ENCODE results near the gene R3HDM4.
A peak's percentile ranks its signal among the peaks of the same experiment; 100 is the strongest.

Gene R3HDM4

DNA sequence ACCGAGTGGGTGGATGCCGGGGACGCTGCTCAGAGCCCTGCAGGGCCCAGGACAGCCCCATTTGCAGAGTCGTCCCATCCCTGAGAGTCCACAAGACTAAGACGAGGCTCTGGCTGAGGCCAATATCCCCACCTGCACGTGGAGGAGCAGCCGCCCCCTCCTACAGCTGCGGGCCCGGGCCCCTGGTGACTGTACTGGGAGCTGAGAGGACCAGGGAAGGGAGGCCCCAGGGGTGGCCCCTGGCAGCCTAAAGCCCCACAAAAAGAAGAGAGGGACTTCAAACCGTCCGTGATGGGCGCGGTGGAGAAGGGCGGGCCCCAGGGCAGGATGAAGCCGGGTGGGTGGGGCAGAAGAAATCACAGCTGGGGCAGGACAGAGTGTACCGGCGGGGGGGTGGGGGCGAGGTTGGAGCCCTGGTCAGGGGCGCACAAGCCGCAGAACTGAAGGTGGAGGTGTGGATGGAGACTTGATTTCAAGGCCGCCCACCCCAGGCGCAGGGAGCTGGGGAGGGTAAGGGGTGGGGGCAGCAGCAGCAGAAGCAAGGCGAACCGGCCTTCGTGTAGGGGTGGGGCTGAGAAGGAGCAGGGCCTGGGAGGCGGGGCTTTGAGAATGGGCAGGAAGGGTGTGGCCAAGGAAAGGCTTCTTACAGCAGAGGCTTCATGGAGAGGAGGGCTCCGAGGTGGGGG is 40.6 kb downstream of the R3HDM4 start:
- peak; percentile 50 to 78 (median 69) for DNase-seq

DNA sequence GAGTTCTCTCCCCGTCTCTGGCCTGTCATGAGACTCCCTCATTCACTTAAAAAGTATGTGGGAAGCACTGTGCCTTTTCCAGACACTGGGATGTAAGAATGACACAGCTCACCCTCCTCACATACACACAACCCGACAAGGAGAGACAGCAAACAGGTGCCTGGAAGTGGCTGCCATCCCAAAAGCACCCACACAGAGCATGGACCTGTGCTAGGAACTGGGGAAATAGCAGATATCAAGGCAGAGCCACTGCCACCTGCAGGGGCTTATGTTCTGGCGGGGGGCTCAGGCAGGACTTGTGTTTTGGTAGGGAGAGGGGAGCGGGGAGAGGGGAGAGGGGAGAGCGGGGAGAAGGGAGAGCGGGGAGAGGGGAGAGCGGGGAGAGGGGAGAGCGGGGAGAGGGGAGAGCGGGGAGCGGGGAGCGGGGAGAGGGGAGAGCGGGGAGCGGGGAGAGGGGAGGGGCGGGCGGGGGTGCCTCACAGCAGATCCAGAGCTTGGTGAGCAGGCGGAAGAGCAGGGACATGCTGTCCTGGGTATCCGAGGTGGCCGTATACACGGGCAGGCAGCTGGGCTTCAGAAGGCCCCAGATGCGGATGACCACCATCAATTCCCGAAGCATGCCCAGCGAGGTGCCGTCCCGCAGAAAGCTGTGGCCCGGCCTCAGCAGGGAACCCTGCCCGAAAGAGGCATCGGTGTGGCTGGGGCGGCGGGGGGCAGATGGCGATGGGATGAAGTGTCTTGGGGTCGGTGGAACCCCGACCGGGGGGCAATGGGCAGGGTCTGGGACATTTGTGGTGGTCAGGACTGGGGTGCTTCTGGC is 41.4 kb downstream of the R3HDM4 start:
- no peak for DNase-seq

DNA sequence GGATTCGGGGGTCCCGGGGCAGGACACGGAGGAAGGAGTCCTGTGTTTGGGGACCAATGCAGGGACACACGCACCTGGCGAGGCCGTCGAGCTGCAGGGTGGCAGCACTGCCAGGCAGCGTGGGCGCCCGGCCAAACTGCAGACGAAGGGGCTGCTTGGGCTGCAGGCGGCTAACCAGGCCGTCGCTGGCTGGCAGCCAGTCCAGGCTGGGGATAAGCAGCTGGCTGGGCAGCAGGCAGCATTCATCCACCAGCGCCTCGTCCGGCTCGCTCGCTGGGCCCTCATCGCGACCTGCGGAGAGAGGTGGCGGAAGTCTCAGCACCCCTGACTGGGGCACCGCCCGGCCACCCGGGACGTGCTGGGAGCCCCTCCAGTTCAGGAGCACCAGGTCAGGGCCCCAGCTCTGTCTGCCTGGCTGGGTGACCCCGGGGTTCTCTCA is 42.0 kb downstream of the R3HDM4 start:
- DNase-seq = no peak

DNA sequence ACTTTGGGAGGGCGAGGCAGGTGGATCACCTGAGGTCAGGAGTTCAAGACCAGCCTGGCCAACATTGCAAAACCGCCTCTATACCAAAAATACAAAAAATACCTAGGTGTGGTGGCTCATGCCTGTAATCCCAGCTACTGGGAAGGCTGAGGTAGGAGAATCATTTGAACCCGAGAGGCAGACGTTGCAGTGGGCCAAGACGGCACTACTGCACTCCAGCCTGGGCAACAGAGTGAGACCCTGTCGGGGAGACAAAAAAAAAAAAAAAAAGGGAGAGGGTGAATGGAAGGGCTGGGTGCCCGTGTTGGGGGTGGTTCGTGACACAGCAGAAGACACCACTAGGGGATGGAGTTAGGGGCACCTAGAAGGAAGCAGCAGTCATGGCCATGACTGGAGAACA is 42.7 kb downstream of the R3HDM4 start:
- DNase-seq = no peak

DNA sequence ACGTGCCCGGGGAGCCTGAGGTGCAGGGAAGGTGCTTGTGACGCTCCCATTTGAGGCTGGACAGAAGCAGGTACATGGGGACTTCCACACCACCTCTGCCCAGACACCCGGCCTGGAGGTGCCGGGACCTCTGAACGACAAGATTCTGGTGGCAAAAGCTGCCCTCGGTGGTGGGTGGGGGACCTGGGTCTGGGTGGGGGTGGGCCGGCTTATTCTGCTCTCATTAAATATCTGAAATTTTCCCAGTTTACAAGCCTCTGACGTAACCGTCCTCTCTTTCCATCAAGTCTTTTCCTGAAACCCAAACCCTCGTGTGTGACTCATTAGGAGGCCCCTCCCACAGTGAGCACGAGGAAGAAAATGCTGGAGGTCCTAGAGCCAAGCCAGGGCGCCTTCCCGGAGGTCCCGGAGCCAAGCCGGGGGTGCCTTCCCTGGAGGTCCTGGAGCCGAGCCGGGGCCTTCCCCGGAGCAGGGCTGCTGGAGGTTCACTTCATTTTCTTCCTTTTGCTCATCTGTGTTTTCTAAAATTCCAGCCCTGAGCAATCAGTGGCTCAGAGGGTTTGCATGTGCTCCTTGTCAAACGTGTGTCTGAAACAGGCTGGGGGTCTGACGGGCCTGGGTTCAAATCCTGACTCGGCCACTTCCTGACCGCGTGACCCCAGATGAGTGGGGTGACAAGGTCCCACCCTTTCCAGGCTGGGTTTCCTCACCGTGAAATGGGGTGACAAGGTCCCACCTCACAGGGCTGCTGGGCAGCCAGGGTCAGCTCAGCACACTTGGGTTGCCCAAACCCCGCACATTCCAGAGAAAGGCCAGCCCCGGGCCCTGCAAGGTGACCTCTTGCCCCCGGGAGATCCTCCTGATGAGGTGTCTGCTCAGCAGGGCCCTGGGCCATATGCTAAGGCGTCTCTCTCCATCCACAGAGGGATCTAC is 43.5 kb downstream of the R3HDM4 start:
- DNase-seq = no peak

DNA sequence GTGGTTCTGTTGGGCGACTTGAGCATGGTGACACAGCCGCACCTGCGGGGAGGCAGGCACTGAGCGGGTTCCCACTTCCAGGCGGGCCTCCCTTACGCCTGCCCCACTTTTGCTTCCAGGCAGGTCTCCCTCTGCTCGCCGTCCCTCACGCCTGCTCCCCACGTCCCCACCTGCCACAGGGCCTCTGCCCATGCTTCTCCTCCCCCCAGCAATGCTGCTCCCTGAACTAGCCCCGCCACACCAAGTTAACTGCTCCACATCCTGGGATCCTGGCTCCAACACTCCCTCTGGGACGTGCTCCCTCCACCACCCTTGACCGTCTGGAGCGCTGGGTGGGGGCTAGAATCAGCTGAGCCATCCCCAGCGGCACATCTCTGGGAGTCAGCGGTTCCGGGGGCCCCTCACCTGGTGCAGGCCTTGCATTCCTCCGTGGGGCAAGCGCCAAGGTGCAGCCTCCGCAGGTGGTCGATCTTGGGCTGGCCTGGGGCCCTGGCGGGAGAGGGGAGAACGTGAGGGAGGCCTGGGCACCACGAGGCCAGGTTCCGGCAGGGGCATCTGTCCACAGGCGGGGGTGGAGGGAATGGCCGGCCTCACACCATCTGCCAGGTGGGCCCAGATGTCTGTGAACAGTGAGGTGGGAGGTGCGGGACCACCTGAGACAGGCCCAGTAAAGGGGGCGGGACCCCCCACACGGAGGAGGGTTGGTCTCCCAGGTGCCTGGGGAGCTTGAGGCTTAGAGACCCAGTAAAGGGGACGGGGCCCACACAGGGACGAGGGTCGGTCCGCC is 44.4 kb downstream of the R3HDM4 start:
- DNase-seq = no peak

DNA sequence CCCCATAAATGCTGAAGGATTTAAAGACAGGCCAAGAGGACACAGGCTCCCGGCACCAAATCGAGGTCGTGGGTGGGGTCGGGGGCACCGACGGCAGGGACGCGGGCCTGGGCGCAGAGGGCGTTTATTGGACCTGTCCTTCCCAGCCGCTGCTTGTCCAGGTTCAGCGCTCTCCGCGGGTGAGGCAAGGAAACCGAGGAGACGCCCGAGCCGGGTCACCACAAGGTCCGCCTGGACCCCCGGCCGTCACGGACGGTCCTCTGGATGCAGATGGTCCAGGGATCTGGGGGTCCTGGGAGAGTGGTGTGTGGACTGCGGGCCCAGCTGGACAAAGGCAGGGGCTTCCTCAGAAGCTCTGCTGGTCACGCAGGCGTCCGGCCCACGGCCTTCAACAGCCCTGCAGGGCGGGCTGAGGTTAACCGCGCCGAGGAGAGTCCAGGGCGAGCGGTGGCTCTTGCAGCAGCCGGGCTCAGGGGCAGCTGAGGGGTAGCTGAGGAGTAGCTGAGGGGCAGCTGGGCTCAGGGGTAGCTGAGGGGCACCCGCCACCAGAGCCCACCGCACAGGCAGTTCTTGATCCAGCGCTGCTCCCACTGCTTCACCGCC is 45.1 kb downstream of the R3HDM4 start:
- DNase-seq = no peak

DNA sequence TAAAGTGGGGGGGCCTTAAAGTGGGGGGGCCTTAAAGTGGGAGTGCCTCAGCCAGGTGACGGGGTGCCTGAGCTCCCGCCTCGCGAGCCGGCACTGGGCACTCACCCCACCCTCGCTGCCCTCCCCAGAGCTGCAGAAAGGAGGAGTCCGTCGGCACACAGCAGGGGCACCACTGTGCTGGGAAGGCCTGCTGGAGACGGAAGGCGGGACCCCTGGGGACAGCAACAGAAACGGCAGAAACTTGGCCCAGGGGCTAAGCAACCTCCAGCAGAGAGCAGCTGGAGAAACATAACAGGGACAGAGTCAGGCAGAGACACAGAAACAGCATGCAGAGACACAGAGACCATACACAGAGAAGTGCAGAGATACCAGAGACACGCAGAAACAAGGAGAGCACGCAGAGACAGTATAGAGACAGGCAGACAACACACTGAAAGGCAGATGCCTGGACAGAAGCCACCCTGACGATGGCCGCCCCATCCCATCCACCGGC is 45.7 kb downstream of the R3HDM4 start:
- no peak for DNase-seq

DNA sequence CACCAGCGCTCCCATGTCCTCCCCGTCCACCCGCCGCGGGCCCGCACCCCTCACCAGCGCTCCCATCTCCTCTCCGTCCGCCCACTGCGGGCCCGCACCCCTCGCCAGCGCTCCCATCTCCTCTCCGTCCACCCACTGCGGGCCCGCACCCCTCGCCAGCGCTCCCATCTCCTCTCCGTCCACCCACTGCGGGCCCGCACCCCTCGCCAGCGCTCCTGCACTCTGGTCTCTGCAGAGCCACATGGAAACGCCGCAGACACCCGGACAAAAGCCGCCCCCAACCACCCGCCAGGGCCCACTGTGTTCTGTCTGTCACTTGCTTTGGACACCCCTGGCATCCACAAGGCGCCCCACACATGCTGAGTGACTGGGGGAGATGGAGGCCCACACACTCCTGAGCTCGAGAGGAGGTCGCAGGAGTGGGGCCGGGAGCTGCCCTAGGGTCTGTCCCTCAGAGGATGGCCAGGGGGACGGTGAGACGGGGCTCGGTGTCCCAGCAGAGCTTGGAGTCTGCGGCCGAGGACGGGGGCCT is 46.2 kb downstream of the R3HDM4 start:
- no peak for DNase-seq

DNA sequence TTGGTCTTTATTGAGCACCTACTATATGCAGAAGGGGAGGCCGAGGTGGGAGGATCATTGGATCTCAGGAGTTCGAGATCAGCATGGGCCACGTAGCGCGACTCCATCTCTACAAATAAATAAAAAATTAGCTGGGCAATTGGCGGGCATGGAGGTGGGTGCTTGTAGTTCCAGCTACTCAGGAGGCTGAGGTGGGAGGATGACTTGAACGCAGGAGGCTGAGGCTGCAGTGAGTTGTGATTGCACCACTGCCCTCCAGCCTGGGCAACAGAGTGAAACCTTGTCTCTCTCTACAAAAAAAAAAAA is 49.8 kb downstream of the R3HDM4 start:
- DNase-seq = no peak

DNA sequence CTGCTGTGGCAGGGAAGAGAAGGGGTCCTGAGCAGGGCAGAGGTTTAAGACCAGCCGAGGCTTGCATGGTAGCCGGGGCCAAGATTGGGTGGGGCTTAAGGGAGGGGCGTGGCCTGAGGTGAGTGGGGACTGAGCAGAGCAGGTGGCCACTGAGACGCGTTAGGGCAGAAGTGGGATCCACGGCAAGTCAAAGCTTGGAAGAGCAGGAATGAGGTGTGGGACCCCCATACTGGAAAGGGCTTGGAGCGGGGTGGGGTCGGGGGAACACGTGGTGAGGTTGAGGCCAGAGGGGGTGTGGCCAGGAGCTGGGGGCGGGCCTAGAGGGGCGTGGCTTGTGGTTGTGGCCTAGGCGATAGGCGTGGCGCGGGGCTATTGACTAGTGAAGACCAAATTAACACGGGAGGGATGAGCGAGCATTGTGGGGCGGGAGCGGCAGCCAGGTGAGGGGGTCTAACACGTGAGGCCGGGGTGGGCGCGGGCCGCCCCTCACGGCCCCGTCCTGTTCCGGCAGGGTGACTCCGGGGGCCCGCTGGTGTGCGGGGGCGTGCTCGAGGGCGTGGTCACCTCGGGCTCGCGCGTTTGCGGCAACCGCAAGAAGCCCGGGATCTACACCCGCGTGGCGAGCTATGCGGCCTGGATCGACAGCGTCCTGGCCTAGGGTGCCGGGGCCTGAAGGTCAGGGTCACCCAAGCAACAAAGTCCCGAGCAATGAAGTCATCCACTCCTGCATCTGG is 50.3 kb downstream of the R3HDM4 start:
- peak; percentile 43 to 66 (median 64) for DNase-seq

DNA sequence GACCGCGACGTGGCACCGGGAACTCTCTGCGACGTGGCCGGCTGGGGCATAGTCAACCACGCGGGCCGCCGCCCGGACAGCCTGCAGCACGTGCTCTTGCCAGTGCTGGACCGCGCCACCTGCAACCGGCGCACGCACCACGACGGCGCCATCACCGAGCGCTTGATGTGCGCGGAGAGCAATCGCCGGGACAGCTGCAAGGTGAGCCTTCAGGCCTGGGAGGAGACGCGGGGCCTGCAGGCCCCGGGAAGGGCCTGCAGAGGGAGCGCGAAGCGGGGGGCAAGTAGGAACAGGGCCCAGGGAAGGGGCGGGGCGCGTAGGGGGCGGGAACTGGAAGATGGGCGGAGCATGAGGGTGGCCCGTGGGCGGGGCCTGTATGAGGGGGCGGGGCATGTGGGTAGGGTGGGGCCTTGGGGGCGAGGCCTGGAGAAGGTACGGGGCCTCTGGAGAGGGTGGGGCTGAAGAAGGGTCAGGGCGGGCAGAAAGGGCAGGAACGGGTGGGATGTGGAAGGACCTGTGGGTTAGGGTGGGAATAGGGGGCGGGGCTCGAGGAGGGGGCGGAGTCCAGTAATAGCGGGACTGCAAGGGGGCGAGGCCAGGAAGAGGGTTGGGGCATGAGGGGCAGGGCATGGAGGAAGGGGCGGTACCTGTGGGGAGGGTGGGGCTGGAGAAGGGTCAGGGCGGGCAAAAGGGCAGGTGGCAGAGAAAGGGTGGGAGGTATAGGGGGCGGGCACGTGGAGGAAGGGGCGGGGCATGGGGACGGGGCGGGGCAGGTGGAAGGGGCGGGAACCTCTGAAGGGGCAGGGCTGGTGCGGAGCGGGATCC is 51.1 kb downstream of the R3HDM4 start:
- DNase-seq = peak; percentile 28 to 59 (median 43)

DNA sequence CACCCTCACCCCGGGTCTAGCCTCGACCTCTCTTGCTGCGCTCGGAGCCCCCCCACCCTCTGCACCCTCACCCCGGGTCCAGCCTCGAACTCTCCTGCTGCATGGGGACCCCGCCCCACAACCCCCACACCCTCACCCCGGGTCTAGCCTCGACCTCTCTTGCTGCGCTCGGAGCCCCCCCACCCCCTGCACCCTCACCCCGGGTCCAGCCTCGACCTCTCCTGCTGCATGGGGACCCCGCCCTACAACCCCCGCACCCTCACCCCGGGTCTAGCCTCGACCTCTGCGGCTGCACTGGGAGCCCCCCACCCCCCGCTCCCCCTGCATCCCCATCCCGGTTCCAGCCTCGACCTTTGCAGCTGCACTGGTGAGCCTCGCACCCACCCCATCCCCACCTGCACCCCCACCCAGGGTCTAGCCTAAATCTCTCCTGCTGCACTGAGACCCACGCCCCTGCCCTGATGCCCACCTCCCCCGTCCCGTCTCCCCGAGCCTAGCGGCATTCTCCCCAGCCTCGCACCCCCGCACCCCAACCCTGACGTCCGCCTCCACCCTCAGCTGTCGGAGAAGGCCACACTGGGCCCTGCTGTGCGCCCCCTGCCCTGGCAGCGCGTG is 51.8 kb downstream of the R3HDM4 start:
- no peak for DNase-seq

DNA sequence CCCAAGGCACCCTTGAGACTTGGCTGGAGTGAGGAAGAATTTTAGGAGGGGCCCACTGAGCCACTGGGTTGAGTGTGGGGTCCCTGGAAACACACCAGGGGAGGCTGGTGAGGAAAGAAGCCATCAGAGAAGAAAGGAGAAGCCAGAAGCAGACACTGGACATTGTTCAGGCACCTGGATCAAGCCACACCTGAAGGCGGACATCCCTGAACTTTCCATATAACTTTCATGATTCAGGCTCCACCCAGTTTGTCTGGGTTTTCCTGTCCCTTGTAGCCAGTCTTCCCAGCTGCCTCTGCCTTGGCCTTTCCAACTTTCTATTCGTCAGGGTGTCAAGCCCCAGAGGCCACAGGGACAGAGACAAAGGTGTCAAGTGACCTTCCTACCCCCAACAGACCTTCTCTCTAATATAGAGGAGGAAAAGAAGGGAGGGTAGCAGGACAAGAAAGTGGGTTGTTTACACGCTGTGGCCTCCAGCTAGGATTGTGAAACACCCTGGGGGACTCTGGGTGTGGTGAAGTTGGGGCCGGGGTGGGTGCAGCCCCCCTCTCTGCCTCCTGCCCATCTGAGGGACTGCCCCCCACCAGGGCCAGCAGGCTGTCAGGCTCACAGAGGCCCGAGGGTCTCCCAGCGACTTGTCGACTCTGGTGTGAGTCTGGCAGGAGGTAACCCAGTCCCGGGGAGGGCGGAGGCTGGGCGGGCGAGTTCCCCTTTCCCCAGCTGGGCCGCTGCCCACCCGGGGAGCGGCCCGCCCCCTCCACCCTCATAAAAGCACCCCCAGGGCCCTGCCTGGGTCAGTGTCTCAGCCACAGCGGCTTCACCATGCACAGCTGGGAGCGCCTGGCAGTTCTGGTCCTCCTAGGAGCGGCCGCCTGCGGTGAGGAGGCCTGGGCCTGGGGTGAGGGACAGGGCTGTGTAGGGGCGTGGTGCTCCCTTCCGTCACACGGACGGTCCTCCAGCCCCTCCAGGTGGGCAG is 53.9 kb downstream of the R3HDM4 start, which contains the start of gene CFD:
CFD (plus strand) TSS at position 797 of the 976 bp plus-strand sequence; CDS start at position 823, 26 bp downstream.
- DNase-seq = no peak

DNA sequence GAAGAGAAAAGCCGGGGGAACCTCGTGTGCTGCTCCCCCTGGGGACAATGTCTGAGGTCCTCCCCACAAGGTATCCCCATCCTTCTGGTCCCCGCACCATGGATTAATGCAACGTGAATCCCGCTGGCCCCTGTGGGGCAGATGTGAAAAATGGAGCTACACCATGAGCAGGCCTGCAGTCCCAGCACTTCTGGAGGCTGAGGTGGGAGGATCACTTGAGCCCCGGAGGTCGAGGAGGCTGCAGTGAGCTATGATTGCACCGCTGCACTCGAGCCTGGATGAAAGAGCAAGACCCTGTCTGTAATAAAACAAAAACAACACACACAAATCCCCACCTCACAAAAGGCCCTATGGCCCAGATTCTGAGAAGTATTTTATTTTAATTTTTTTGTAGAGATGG is 54.7 kb downstream of the R3HDM4 start:
- no peak for DNase-seq

DNA sequence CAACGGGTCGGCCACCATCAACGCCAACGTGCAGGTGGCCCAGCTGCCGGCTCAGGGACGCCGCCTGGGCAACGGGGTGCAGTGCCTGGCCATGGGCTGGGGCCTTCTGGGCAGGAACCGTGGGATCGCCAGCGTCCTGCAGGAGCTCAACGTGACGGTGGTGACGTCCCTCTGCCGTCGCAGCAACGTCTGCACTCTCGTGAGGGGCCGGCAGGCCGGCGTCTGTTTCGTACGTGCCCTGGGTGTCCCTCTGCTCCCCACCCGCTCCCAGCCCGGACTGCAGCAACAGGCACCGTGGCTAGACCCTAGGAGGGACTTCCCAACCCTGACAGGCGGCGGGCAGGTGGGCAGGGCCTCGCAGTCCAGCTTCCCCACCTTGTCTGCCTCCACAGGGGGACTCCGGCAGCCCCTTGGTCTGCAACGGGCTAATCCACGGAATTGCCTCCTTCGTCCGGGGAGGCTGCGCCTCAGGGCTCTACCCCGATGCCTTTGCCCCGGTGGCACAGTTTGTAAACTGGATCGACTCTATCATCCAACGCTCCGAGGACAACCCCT is 57.4 kb downstream of the R3HDM4 start:
- no peak for DNase-seq

DNA sequence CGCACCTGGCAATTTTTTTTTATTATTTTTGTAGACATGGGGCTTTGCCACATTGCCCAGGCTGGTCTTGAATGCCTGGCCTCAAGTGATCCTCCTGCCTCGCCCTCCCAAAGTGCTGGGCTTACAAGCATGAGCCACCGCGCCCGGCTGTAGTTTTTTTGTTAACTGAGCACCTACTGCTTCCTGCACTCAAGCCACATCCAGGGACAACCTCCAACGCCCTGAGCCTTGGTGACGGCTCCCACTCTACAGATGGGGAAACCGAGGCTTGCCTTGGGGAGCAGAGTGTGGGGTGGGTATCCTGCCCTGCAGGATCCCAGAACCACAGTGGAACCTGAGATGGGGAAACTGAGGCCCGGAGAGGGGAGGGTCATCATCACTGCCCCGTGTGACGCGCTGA is 57.9 kb downstream of the R3HDM4 start:
- DNase-seq = no peak

DNA sequence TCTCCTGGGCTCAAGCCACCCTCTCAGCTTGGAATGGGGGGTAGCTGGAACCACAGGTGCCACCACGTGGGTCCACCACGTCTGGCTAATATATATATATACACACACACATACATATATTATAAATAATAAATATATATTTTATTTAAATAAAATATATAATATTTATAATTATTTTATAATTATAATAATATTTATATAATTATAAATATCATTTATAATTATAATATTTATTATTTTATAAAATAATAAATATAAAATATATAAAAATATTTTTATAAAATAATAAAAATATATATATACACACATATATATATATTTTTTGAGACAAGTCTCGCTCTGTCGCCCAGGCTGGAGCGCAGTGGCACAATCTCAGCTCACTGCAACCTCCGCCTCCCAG is 58.5 kb downstream of the R3HDM4 start:
- no peak for DNase-seq
